H9 (cell line): ENCODE measurements around the gene GDAP1L1. TPM values are rescaled to one million over a fixed set of nuclear protein-coding genes. Genes with fewer than 3 reads are reported as not detected.
A peak's percentile ranks its signal among the peaks of the same experiment; 100 is the strongest.

Experiments
- DNase-seq: peaks from one replicate; pipeline ENCODE4 v3.0.0-alpha.2; 2017
- H2AFZ ChIP-seq: one replicate; pipeline ENCODE4 v1.6.1; 2013; ENCODE audit warnings: mild to moderate bottlenecking, low read length, control low read depth, moderate library complexity
- H2AK5ac ChIP-seq: 2 replicates; pipeline ENCODE4 v1.6.1; 2013; ENCODE audit warnings: low read length, control low read depth, mixed read lengths; ENCODE audit not compliant: insufficient read length
- H2BK120ac ChIP-seq: one replicate; pipeline ENCODE4 v1.6.1; 2013; ENCODE audit warnings: low read depth, mild to moderate bottlenecking, low read length, control low read depth, inconsistent platforms; ENCODE audit not compliant: poor library complexity, severe bottlenecking
- H2BK12ac ChIP-seq: 2 replicates; pipeline ENCODE4 v1.6.1; 2013; ENCODE audit warnings: low read length, control low read depth, mixed read lengths, low read depth; ENCODE audit not compliant: insufficient read length
- H2BK15ac ChIP-seq: 2 replicates; pipeline ENCODE4 v1.6.1; 2013; ENCODE audit warnings: low read depth, low read length, control low read depth
- H2BK20ac ChIP-seq: one replicate; pipeline ENCODE4 v1.6.1; 2013; ENCODE audit warnings: low read depth, mild to moderate bottlenecking, low read length, control low read depth, inconsistent platforms; ENCODE audit not compliant: poor library complexity, severe bottlenecking
- H2BK5ac ChIP-seq: 2 replicates; pipeline ENCODE4 v1.6.1; 2013; ENCODE audit warnings: low read length, control low read depth, mixed read lengths; ENCODE audit not compliant: insufficient read length
- H3K14ac ChIP-seq: 2 replicates; pipeline ENCODE4 v1.6.1; 2013; ENCODE audit warnings: low read length, control low read depth; ENCODE audit not compliant: insufficient read depth
- H3K18ac ChIP-seq: 2 replicates; pipeline ENCODE4 v1.6.1; 2013; ENCODE audit warnings: low read depth, mild to moderate bottlenecking, mixed read lengths, low read length, control low read depth; ENCODE audit not compliant: insufficient read length
- H3K23ac ChIP-seq: 2 replicates; pipeline ENCODE4 v1.6.1; 2013; ENCODE audit warnings: low read length, control low read depth, mixed read lengths, low read depth; ENCODE audit not compliant: insufficient read length
- H3K23me2 ChIP-seq: 2 replicates; pipeline ENCODE4 v1.6.1; 2013; ENCODE audit warnings: low read depth, mild to moderate bottlenecking, mixed read lengths, low read length, control low read depth; ENCODE audit not compliant: insufficient read length, poor library complexity, severe bottlenecking
- H3K27ac ChIP-seq: 2 replicates; pipeline ENCODE4 v1.5.1; 2013; ENCODE audit warnings: low read length, control low read depth, mixed read lengths, low read depth; ENCODE audit not compliant: insufficient read length
- H3K27me3 ChIP-seq: 2 replicates; pipeline ENCODE4 v1.6.1; 2013; ENCODE audit warnings: low read length, control low read depth, inconsistent platforms; ENCODE audit not compliant: insufficient read depth
- H3K4ac ChIP-seq: 2 replicates; pipeline ENCODE4 v1.6.1; 2013; ENCODE audit warnings: low read depth, mild to moderate bottlenecking, control low read depth, inconsistent platforms, low read length, moderate library complexity
- H3K4me1 ChIP-seq: 2 replicates; pipeline ENCODE4 v1.6.1; 2013; ENCODE audit warnings: low read length, control low read depth, inconsistent platforms; ENCODE audit not compliant: insufficient read depth
- H3K4me2 ChIP-seq: 2 replicates; pipeline ENCODE4 v1.6.1; 2013; ENCODE audit warnings: low read length, control low read depth, mixed read lengths; ENCODE audit not compliant: insufficient read length, insufficient read depth
- H3K56ac ChIP-seq: 2 replicates; pipeline ENCODE4 v1.6.1; 2013; ENCODE audit warnings: low read depth, mild to moderate bottlenecking, mixed read lengths, low read length, control low read depth; ENCODE audit not compliant: insufficient read length
- H3K79me1 ChIP-seq: 2 replicates; pipeline ENCODE4 v1.6.1; 2013; ENCODE audit warnings: low read depth, mild to moderate bottlenecking, moderate library complexity, low read length, control low read depth, inconsistent platforms; ENCODE audit not compliant: insufficient read depth, poor library complexity, severe bottlenecking
- H3K79me2 ChIP-seq: 2 replicates; pipeline ENCODE4 v1.6.1; 2013; ENCODE audit warnings: low read length, control low read depth, inconsistent platforms; ENCODE audit not compliant: insufficient read depth
- H3K9ac ChIP-seq: 2 replicates; pipeline ENCODE4 v1.6.1; 2013; ENCODE audit warnings: low read length, control low read depth, mixed read lengths; ENCODE audit not compliant: insufficient read length; ENCODE audit errors: extremely low read depth
- H3K9me3 ChIP-seq: one replicate; pipeline ENCODE4 v1.6.1; 2013; ENCODE audit warnings: low read depth, low read length, inconsistent platforms; ENCODE audit not compliant: control insufficient read depth
- H3T11ph ChIP-seq: one replicate; pipeline ENCODE4 v1.6.1; 2013; ENCODE audit warnings: mild to moderate bottlenecking, low read length, control low read depth, inconsistent platforms
- H4K20me1 ChIP-seq: one replicate; pipeline ENCODE4 v1.6.1; 2013; ENCODE audit not compliant: control insufficient read depth, insufficient read length, insufficient read depth
- H4K5ac ChIP-seq: 2 replicates; pipeline ENCODE4 v1.6.1; 2013; ENCODE audit warnings: low read depth, mild to moderate bottlenecking, mixed read lengths, low read length, control low read depth; ENCODE audit not compliant: insufficient read length
- H4K8ac ChIP-seq: replicated peaks from 2 replicates; pipeline ENCODE4 v1.6.1; 2013; ENCODE audit warnings: low read length, control low read depth, mixed read lengths, low read depth; ENCODE audit not compliant: insufficient read length
- H4K91ac ChIP-seq: 2 replicates; pipeline ENCODE4 v1.6.1; 2013; ENCODE audit warnings: low read depth, mild to moderate bottlenecking, moderate library complexity, mixed read lengths, low read length, control low read depth; ENCODE audit not compliant: insufficient read length
- H3K27ac Mint-ChIP-seq, 3 experiments: 2 replicates in 2 of 3; 3 replicates in 1 of 3; pipeline ENCODE4 v1.8.0; 2020 to 2021; ENCODE audit warnings: mixed read lengths in 3 of 3, mild to moderate bottlenecking in 1 of 3, moderate library complexity in 1 of 3
- H3K27me3 Mint-ChIP-seq: 2 replicates; pipeline ENCODE4 v1.8.0; 2021; ENCODE audit warnings: low read depth, mild to moderate bottlenecking, moderate library complexity, mixed read lengths
- H3K36me3 Mint-ChIP-seq, 3 experiments: 2 replicates in 2 of 3; 3 replicates in 1 of 3; pipeline ENCODE4 v1.8.0; 2020 to 2021; ENCODE audit warnings: low read depth in 3 of 3, mixed read lengths in 3 of 3; ENCODE audit not compliant: insufficient read depth in 1 of 3
- H3K4me1 Mint-ChIP-seq, 2 experiments: 2 replicates each; pipeline ENCODE4 v1.8.0; 2020; ENCODE audit warnings: mixed read lengths in 2 of 2
- H3K4me3 Mint-ChIP-seq, 2 experiments: 2 replicates in 1 of 2; 3 replicates in 1 of 2; pipeline ENCODE4 v1.8.0; 2020 to 2021; ENCODE audit warnings: mild to moderate bottlenecking in 2 of 2, mixed read lengths in 2 of 2, moderate library complexity in 1 of 2
- H3K9me3 Mint-ChIP-seq, 2 experiments: 2 replicates in 1 of 2; 3 replicates in 1 of 2; pipeline ENCODE4 v1.8.0; 2020; ENCODE audit warnings: mild to moderate bottlenecking in 2 of 2, mixed read lengths in 2 of 2, moderate library complexity in 1 of 2
- CTCF ChIP-seq: fragments of 200-600 bp; sonication (generic); conservative IDR thresholded peaks from 3 replicates; pipeline ENCODE4 v1.8.0; 2021; ENCODE audit warnings: antibody characterized with exemption, mild to moderate bottlenecking
- WGBS: extraction: QIAGEN DNeasy Blood & Tissue Kit; methylation state at CpG from one replicate; pipeline ENCODE4 v1.1.7; 2013; ENCODE audit warnings: missing lambda C conversion rate, low lambda C conversion rate, mixed read lengths; ENCODE audit not compliant: insufficient read length; ENCODE audit errors: extremely low coverage; 5-methylcytosine and 5-hydroxymethylcytosine counted together
- total RNA-seq: library from RNA; stranded (reverse); gene quantifications from 2 replicates; pipeline ENCODE4 v1.2.1, GENCODE V29; 2021

The GDAP1L1 gene
- total RNA-seq, 1 experiment from 2014 or later, result 5.9 TPM

- Histone ChIP-seq H4K20me1 (no peaks in the 10 kb centered on the region), H2BK15ac (no peak overlapping the region), H4K5ac (no peak overlapping the region), H3K27me3 (no peaks in the 10 kb centered on the region), H3K18ac (no peak overlapping the region), H3T11ph (no peak overlapping the region), H2AFZ (no peak overlapping the region), H3K23ac (no peak overlapping the region), H2BK120ac (no peak overlapping the region), H3K4ac (no peak overlapping the region), H2BK20ac (no peak overlapping the region), H3K14ac (no peak overlapping the region), H2BK5ac (no peak overlapping the region), H3K79me2 (peaks cover 21% of the 10 kb centered on the region), H4K8ac (no peak overlapping the region), H4K91ac (no peak overlapping the region), H3K27ac (no peak overlapping the region), H3K4me1 (peaks cover 3% of the 10 kb centered on the region; the same call in 1 of the 2 replicates), H3K4me2 (no peak overlapping the region), H3K79me1 (peaks cover 3% of the 10 kb centered on the region), H3K9ac (no peak overlapping the region), H3K56ac (no peak overlapping the region), H3K23me2 (peaks cover 15% of the 10 kb centered on the region), H3K9me3 (no peaks in the 10 kb centered on the region), H2AK5ac (no peak overlapping the region), H2BK12ac (no peak overlapping the region)
- Mint-ChIP-seq H3K9me3 (peaks cover 0 to 2% of the 10 kb centered on the region in 2 experiments; a peak in 2 of 5 replicates), H3K4me1 (peaks cover 25 to 35% of the 10 kb centered on the region in 2 experiments), H3K4me3 (peak overlapping the region; percentile 98 to 100), H3K27ac (peak overlapping the region in 2 of 3 experiments; percentile 31 to 71; a peak in 2 of 7 replicates), H3K27me3 (no peaks in the 10 kb centered on the region), H3K36me3 (peaks cover 11 to 29% (median 25%) of the 10 kb centered on the region in 3 experiments)
- DNase-seq, result no peak
- no peak for TF ChIP-seq CTCF
- no CpG with 5 or more reads among the region's 7 CpGs for WGBS
These were observed 38.9 kb upstream of the GDAP1L1 start for GRCh38 chr20:44208165-44208564.
